Nephron progenitor cell (in vitro differentiated cells): ENCODE results near the gene RSRP1.

Source experiments
- DNase-seq: peaks from one replicate; pipeline ENCODE4 v3.0.0; 2021
- H3K27ac Mint-ChIP-seq: 2 replicates; pipeline ENCODE4 v1.8.0; 2021; ENCODE audit warnings: mild to moderate bottlenecking, moderate library complexity, mixed read lengths
- H3K27me3 Mint-ChIP-seq: 2 replicates; pipeline ENCODE4 v1.8.0; 2021; ENCODE audit warnings: mild to moderate bottlenecking, low read depth, mixed read lengths; ENCODE audit not compliant: poor library complexity
- H3K36me3 Mint-ChIP-seq: 2 replicates; pipeline ENCODE4 v1.8.0; 2021; ENCODE audit warnings: low read depth, mixed read lengths
- H3K4me1 Mint-ChIP-seq: 2 replicates; pipeline ENCODE4 v1.8.0; 2021; ENCODE audit warnings: mixed read lengths
- H3K4me3 Mint-ChIP-seq: 2 replicates; pipeline ENCODE4 v1.8.0; 2021; ENCODE audit warnings: mild to moderate bottlenecking, moderate library complexity, mixed read lengths
- H3K9me3 Mint-ChIP-seq: 2 replicates; pipeline ENCODE4 v1.8.0; 2021; ENCODE audit warnings: mild to moderate bottlenecking, moderate library complexity, mixed read lengths
- TF ChIP-seq, protein P1 (sequence below): fragments of 200-600 bp; sonication (generic); IDR thresholded peaks from 2 replicates; pipeline ENCODE4 v1.5.0; 2021; ENCODE audit warnings: antibody characterized with exemption

The RSRP1 gene

DNA sequence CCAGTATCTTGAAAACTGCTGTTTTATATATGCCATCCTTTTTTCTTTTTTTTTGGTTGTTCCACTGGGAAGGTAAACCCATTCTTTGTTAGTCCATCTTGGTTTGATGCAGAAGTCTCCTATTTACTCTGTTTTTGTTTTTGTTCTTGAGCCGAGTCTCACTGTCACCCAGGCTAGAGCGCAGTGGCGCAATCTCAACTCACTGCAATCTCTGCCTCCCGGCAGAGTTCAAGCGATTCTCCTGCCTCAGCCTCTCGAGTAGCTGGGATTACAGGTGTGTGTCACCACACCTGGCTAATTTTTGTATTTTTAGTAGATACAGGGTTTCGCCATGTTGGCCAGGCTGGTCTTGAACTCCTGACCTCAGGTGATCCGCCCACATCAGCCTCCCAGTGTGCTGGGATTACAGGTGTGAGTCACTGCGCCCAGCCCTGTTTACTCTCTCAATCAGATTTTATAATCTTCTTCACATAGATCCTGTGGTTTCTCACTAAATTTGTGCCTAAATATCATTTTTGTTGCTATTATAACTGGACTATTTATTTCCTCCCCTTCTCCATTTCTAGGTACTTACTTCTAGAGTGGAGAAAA is 27.5 kb downstream of the RSRP1 start:
- Mint-ChIP-seq H3K4me3 (no peak overlapping the region), H3K9me3 (no peaks in the 10 kb centered on the region), H3K27me3 (peaks cover 22% of the 10 kb centered on the region), H3K36me3 (peaks cover 37% of the 10 kb centered on the region), H3K4me1 (no peaks in the 10 kb centered on the region), H3K27ac (no peak overlapping the region)
- TF ChIP-seq, protein P1, sequence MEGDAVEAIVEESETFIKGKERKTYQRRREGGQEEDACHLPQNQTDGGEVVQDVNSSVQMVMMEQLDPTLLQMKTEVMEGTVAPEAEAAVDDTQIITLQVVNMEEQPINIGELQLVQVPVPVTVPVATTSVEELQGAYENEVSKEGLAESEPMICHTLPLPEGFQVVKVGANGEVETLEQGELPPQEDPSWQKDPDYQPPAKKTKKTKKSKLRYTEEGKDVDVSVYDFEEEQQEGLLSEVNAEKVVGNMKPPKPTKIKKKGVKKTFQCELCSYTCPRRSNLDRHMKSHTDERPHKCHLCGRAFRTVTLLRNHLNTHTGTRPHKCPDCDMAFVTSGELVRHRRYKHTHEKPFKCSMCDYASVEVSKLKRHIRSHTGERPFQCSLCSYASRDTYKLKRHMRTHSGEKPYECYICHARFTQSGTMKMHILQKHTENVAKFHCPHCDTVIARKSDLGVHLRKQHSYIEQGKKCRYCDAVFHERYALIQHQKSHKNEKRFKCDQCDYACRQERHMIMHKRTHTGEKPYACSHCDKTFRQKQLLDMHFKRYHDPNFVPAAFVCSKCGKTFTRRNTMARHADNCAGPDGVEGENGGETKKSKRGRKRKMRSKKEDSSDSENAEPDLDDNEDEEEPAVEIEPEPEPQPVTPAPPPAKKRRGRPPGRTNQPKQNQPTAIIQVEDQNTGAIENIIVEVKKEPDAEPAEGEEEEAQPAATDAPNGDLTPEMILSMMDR = no peak
- no peak for DNase-seq

DNA sequence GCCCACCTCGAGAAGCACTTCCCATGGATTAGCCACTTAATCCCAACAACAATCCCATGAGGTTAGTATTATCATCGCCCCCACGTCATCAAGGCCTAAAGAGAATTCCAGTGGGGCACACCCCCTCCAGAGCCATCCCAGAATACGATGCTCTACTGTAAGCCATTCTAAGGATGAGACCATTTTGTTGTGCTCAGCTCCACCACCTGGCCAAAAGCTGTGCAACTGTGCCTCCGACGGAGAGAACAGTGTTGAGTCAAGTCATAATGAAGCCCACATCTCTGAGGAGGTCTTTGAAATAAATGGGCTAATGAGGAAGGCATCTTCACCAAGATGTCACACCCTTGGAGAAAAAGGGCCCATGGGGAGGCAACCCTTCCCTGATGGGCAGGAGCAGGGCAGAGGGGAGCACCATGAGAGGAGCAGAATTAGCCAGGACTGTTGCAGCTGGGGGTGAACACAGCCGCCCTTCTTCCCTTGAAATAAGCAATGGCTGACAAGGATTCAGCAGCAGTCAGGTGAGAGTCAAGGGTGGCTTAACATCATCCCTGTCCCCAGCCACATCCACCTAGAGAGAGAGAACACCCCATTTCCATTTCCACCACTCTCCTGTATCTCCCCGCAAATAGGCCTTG is 29.5 kb downstream of the RSRP1 start:
- H3K36me3 Mint-ChIP-seq = peaks cover 25% of the 10 kb centered on the region
- H3K9me3 Mint-ChIP-seq = no peaks in the 10 kb centered on the region
- TF ChIP-seq, protein P1 = no peak
- no peaks in the 10 kb centered on the region for H3K4me1 Mint-ChIP-seq
- no peak for DNase-seq
- H3K27me3 Mint-ChIP-seq = peaks cover 37% of the 10 kb centered on the region
- peak overlapping the region; percentile 9 for H3K27ac Mint-ChIP-seq
- H3K4me3 Mint-ChIP-seq = no peak overlapping the region

DNA sequence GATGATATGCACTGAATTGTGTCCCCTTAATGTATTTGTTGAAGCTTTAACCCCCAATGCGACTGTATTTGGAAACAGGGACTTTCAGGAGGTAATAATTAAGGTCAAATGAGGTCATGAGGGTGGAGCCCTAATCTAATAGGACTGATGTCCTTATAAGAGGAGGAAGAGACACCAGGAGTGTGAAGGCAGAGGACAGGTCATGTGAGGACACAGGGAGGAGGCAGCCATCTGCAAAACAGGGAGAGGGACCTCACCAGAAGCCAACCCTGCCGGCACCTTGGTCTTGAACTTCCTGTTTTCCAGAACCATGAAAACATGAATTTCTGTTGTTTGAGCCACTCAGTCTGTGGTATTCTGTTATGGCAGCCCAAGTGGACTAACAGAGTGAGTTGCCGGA is 30.2 kb downstream of the RSRP1 start:
- Mint-ChIP-seq H3K27me3 (peaks cover 44% of the 10 kb centered on the region), H3K27ac (peak overlapping the region; percentile 9), H3K4me3 (no peak overlapping the region), H3K36me3 (peaks cover 19% of the 10 kb centered on the region), H3K4me1 (no peaks in the 10 kb centered on the region), H3K9me3 (no peaks in the 10 kb centered on the region)
- TF ChIP-seq, protein P1 = no peak
- DNase-seq = no peak

DNA sequence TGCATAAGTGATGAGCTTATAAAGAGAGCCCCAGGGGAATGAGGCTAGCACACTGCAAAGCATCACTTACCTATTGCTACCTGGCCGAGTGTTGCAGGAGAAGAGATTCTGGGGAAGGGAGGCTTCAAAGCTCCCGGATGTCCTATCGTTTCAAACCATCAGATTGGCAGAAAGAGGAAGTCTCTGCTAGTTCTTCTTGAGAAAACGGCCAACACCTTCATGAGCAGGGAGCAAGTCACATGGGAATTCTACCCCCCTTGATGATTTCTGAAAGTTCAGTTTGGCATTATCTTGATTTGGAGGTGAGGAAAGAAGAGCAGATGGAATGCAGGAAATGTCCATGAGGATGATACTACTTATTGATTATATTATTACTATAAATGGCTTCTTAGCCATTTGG is 31.1 kb downstream of the RSRP1 start:
- Mint-ChIP-seq H3K4me3 (no peak overlapping the region), H3K4me1 (no peaks in the 10 kb centered on the region), H3K27ac (no peak overlapping the region), H3K27me3 (peaks cover 53% of the 10 kb centered on the region), H3K36me3 (peaks cover 11% of the 10 kb centered on the region), H3K9me3 (no peaks in the 10 kb centered on the region)
- no peak for DNase-seq
- TF ChIP-seq, protein P1 = no peak

DNA sequence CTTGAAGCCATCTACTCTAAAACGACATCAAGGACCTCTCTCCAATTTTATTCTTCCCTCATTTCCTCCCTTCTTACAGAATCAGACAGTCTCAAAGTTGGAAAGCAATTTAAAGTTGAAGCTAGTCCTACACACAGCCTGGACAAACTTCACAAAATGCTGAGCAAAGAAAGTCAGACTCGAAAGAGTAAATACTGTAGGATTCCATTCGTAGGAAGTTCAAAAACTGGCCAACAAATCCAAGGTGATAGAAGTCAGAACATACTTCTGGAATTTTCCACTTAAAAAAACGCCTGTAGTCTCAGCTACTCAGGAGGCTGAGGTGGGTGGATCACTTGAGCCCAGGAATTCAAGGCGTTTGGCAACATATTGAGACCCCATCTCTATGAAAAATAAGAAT is 34.5 kb downstream of the RSRP1 start:
- no peak overlapping the region for H3K27ac Mint-ChIP-seq
- H3K36me3 Mint-ChIP-seq = no peaks in the 10 kb centered on the region
- peaks cover 85% of the 10 kb centered on the region for H3K27me3 Mint-ChIP-seq
- no peaks in the 10 kb centered on the region for H3K9me3 Mint-ChIP-seq
- H3K4me1 Mint-ChIP-seq = peaks cover 7% of the 10 kb centered on the region
- TF ChIP-seq, protein P1 = no peak
- DNase-seq = no peak
- no peak overlapping the region for H3K4me3 Mint-ChIP-seq

DNA sequence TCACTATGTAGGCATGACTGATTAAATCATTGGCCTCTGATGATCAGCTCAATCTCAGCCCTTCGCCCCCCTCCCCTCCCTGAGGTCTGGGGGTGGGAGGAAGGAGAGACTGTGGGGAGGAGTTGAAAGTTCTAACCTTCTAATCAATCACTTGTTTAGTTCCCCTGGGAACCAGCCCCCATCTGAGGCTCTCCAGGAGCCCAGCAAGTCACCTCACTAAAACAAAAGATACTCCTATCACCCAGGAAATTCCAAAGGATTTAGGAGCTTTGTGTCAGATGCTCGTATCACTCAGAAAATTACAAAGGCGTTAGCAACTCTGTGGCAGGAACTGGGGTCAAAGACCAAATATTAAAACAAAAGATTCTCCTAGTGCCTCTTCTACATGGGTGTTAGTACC is 36.5 kb downstream of the RSRP1 start:
- Mint-ChIP-seq H3K4me3 (no peak overlapping the region), H3K27me3 (peaks cover 93% of the 10 kb centered on the region), H3K27ac (no peak overlapping the region), H3K9me3 (no peaks in the 10 kb centered on the region), H3K36me3 (no peaks in the 10 kb centered on the region), H3K4me1 (peaks cover 7% of the 10 kb centered on the region)
- DNase-seq = no peak
- TF ChIP-seq, protein P1 = no peak
